Measurements from ENCODE around the gene PARM1. TPM values are rescaled to one million over a fixed set of nuclear protein-coding genes. Genes with fewer than 3 reads are reported as not detected.

Gene PARM1
- total and polyA plus RNA-seq, 2 of the 4 experiments (the other 2 are of a cell fraction): 0.07 to 0.18 TPM

DNA sequence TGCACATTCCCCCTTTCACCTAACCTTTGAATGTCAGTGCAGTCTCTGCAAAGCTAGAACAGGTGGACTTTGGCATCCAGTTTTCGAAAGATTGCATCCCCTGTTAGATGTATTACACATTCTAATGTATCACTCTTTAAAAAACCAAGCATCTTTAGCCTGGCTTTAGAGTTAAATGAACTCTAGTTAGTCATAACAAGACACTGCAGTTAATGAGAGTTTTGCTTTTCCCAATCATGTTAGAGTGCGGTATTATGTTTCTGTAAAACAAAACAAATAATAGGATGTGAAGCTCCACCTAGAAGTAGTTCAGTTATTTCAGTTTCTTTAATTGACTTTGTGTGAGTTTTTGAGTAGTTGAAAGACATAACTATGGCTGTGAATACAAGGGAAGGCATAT is 42.2 kb downstream of the PARM1 start:
- Histone ChIP-seq H3K9ac (ENCODE audit: low read depth, low read length) (no peak overlapping the region), H3K23ac (ENCODE audit: low read depth, low read length) (no peak overlapping the region), H3K27ac (ENCODE audit: insufficient read depth, low read length) (no peak overlapping the region), H3K4me1 (ENCODE audit: control insufficient read depth, insufficient read depth, low read length) (no peaks in the 10 kb centered on the region), H4K8ac (ENCODE audit: low read depth in 2 of 2, low read length in 2 of 2) (no peak overlapping the region), H2AK9ac (replicated peaks; ENCODE audit: low read depth, low read length, poor library complexity) (no peak overlapping the region), H2BK120ac (ENCODE audit: low read depth, low read length) (no peak overlapping the region), H3K56ac (ENCODE audit: extremely low read depth, insufficient read depth, low read length) (no peak overlapping the region), H2AK5ac (ENCODE audit: low read depth, low read length) (no peak overlapping the region), H3K4ac (ENCODE audit: low read depth, low read length) (no peak overlapping the region), H3K14ac (replicated peaks; ENCODE audit: low read depth, low read length) (no peak overlapping the region), H3K79me1 (ENCODE audit: low read depth in 1 of 2, low read length in 2 of 2) (no peaks in the 10 kb centered on the region), H4K91ac (ENCODE audit: insufficient read depth, low read depth, low read length) (no peak overlapping the region), H3K9me1 (ENCODE audit: insufficient read depth, low read length) (no peaks in the 10 kb centered on the region), H2BK20ac (ENCODE audit: low read depth, low read length) (no peak overlapping the region), H3K4me2 (ENCODE audit: low read depth, low read length) (no peak overlapping the region), H4K20me1 (ENCODE audit: insufficient read depth, low read length) (no peaks in the 10 kb centered on the region), H2AFZ (replicated peaks; ENCODE audit: low read length, poor library complexity) (no peak overlapping the region), H3K36me3 (ENCODE audit: control insufficient read depth, insufficient read depth, low read length) (no peaks in the 10 kb centered on the region), H2BK15ac (ENCODE audit: low read depth, low read length) (no peak overlapping the region), H4K5ac (ENCODE audit: low read depth, low read length) (no peak overlapping the region), H3K4me3 (ENCODE audit: insufficient read depth, low read depth, low read length) (no peak overlapping the region), H3K27me3 (ENCODE audit: control insufficient read depth, insufficient read depth, low read length) (no peaks in the 10 kb centered on the region), H2BK5ac (ENCODE audit: low read depth, low read length, poor library complexity, severe bottlenecking) (no peak overlapping the region), H3K9me3 (ENCODE audit: control insufficient read depth, insufficient read depth, low read length) (no peaks in the 10 kb centered on the region), H3K18ac (ENCODE audit: low read depth, low read length) (no peak overlapping the region)
- POLR2A ChIA-PET (ENCODE audit: unreplicated experiment): no interaction called here
- in situ Hi-C loops (cut with MboI; ENCODE audit: low sequenced_read_pairs): no loop called here
- intact Hi-C loops (cut with micrococcal nuclease): no loop called here
- WGBS, 2 experiments (ENCODE audit: extremely low coverage in 2 of 2, insufficient read length in 1 of 2): no CpG with 5 or more reads among the region's 2 CpGs
- TF ChIP-seq RAD21 (IDR thresholded peaks at IDR 0.05; ENCODE audit: low read length): no peak
- no peak for TF ChIP-seq SMC3 (IDR thresholded peaks at IDR 0.05; ENCODE audit: low read depth, low read length)
- TF ChIP-seq RFX5 (IDR thresholded peaks at IDR 0.05; ENCODE audit: low read depth, low read length): no peak
- TF ChIP-seq BHLHE40 (IDR thresholded peaks at IDR 0.05; ENCODE audit: low read depth, low read length): no peak
- TF ChIP-seq, protein P1, sequence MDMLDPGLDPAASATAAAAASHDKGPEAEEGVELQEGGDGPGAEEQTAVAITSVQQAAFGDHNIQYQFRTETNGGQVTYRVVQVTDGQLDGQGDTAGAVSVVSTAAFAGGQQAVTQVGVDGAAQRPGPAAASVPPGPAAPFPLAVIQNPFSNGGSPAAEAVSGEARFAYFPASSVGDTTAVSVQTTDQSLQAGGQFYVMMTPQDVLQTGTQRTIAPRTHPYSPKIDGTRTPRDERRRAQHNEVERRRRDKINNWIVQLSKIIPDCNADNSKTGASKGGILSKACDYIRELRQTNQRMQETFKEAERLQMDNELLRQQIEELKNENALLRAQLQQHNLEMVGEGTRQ (IDR thresholded peaks at IDR 0.05; ENCODE audit: low read depth, low read length): no peak
- no peak for TF ChIP-seq CEBPB (IDR thresholded peaks at IDR 0.05; ENCODE audit: low read depth, low read length)
- TF ChIP-seq, protein P2, sequence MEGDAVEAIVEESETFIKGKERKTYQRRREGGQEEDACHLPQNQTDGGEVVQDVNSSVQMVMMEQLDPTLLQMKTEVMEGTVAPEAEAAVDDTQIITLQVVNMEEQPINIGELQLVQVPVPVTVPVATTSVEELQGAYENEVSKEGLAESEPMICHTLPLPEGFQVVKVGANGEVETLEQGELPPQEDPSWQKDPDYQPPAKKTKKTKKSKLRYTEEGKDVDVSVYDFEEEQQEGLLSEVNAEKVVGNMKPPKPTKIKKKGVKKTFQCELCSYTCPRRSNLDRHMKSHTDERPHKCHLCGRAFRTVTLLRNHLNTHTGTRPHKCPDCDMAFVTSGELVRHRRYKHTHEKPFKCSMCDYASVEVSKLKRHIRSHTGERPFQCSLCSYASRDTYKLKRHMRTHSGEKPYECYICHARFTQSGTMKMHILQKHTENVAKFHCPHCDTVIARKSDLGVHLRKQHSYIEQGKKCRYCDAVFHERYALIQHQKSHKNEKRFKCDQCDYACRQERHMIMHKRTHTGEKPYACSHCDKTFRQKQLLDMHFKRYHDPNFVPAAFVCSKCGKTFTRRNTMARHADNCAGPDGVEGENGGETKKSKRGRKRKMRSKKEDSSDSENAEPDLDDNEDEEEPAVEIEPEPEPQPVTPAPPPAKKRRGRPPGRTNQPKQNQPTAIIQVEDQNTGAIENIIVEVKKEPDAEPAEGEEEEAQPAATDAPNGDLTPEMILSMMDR (conservative IDR thresholded peaks at IDR 0.05; ENCODE audit: low read depth, low read length): no peak
- CTCF ChIA-PET: no interaction called here
- DNase-seq (no peak), ATAC-seq (ENCODE audit: low read depth) (no peak)
- dilution Hi-C loops (cut with HindIII; ENCODE audit: low sequenced_read_pairs, unreplicated experiment): no loop called here
- BruUV-seq (replicated peaks): no TSS peak
